GM12874 (cell line): Measurements from ENCODE around the gene ZAP70.

Experiments
- CTCF ChIP-seq: IDR thresholded peaks from 2 replicates; pipeline ENCODE4 v1.5.1; 2011; ENCODE audit warnings: low read depth, mild to moderate bottlenecking, control low read depth, low read length, moderate library complexity; ENCODE audit not compliant: insufficient read depth

ZAP70 gene

DNA sequence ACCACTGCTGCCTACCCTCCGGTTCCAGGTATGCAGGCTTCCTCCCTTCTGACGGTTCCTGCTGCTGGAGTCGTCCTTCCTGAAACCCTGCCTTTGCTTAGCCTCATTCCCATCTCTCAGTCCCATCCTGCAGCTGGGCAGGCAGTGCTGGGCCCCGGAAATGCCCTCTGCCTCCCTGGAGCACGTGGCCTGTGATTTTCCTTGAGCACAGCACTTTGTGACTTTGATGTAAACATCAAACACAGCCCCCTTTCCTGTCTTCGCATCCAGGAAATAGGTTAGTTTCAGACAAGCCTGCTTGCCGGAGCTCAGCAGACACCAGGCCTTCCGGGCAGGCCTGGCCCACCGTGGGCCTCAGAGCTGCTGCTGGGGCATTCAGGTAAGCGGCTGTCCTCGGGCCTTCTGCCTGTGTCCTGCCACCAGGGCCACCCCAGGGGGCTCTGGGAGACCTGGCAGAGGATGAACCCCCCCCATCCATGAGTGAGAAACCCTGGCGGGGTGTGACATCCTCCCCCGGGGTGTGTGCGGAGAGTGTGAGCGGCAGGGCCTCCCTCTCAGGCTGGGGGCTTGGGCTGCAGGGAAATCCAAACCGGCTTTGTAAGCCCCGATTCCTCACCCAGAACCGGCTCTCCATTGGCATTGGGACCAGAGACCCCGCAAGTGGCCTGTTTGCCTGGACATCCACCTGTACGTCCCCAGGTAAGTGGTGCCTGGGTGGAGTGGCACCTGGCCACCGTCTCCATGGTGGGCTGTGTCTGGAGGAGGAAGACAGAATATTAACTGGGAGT is at the start of gene ZAP70:
Gene ZAP70 (plus strand): TSS at position 281 of the 788 bp plus-strand sequence. CDS start 10,461 bp downstream, outside the sequence.
- TF ChIP-seq CTCF = no peak

DNA sequence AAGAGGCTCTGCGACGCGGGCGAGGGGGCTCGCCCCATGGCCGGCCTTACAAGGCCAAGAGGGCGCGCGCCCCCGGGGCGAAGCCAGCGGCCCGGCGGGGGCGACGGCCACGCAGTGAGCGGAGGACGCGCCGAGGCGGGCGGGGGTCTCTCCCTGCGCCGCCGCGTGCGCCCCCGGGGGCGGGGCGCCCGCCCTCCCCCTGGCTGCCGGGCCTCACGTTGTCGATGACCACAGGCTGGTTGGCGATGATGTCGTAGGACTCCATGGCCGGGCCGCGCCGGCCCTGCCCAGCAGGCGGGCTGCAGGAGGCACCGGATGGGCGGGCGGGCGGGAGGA is 49.8 kb upstream of the ZAP70 start:
- TF ChIP-seq CTCF = no peak

- TF ChIP-seq CTCF = peak; percentile 47; the same call in 1 of the 2 replicates
These were observed 49.3 kb upstream of the ZAP70 start, which contains the start of gene ACTR1B for GRCh38 chr2:97663962-97664635. Gene ACTR1B (minus strand): TSS chr2:97664044. CDS start chr2:97663890, 154 bp downstream.

GRCh38 chr2:97664636-97664970 is 48.8 kb upstream of the ZAP70 start:
- TF ChIP-seq CTCF = no peak

- TF ChIP-seq CTCF = no peak
These were observed 43.9 kb upstream of the ZAP70 start, which contains the start of gene C2orf92 for GRCh38 chr2:97669448-97669847. Gene C2orf92 (plus strand): TSS chr2:97669713. CDS start chr2:97669789, 76 bp downstream.

- TF ChIP-seq CTCF = no peak
These were observed 42.9 kb upstream of the ZAP70 start for GRCh38 chr2:97670471-97670870.

- no peak for TF ChIP-seq CTCF
These were observed 41.9 kb upstream of the ZAP70 start for GRCh38 chr2:97671526-97671925.
